ENCODE results near the gene POLR1E.
A peak's percentile ranks its signal among the peaks of the same experiment; 100 is the strongest.
"Not testable (repeated sequence)": the region's sequence is repeated elsewhere in the genome, so short reads cannot be mapped to it uniquely, and the experiment has no call there.

The POLR1E gene

GRCh38 chr9:37465249-37466036, 20.3 kb upstream of the POLR1E start, which contains the start of gene ZBTB5:
ZBTB5 (minus strand) TSS chr9:37465450; CDS start chr9:37442551, 22,899 bp downstream.
- peak; percentile 100 for DNase-seq (ENCODE audit: extremely low read depth, low read depth)
- TF ChIP-seq CTCF (IDR thresholded peaks at IDR 0.05; ENCODE audit: low read depth, low read length), result no peak

- peak; percentile 44 for DNase-seq (ENCODE audit: extremely low read depth, low read depth)
These were observed 19.6 kb upstream of the POLR1E start for GRCh38 chr9:37466037-37466709.

GRCh38 chr9:37467530-37467929, 18.2 kb upstream of the POLR1E start:
- DNase-seq (ENCODE audit: extremely low read depth, low read depth), result not testable (repeated sequence)

More at GRCh38 chr9:37466037-37466709, 19.6 kb upstream of the POLR1E start:
- no peak for TF ChIP-seq CTCF (IDR thresholded peaks at IDR 0.05; ENCODE audit: low read depth, low read length)

- DNase-seq (ENCODE audit: extremely low read depth, low read depth), result no peak
- TF ChIP-seq CTCF (IDR thresholded peaks at IDR 0.05; ENCODE audit: low read depth, low read length), result no peak
These were observed 17.1 kb upstream of the POLR1E start for GRCh38 chr9:37468620-37469019.

GRCh38 chr9:37471942-37472684, 13.6 kb upstream of the POLR1E start:
- DNase-seq (ENCODE audit: extremely low read depth, low read depth), result peak; percentile 72
- no peak for TF ChIP-seq CTCF (IDR thresholded peaks at IDR 0.05; ENCODE audit: low read depth, low read length)

GRCh38 chr9:37473982-37474381, 11.8 kb upstream of the POLR1E start:
- not testable (repeated sequence) for DNase-seq (ENCODE audit: extremely low read depth, low read depth)

GRCh38 chr9:37474438-37474837, 11.3 kb upstream of the POLR1E start:
- no peak for TF ChIP-seq CTCF (IDR thresholded peaks at IDR 0.05; ENCODE audit: low read depth, low read length)
- DNase-seq (ENCODE audit: extremely low read depth, low read depth), result no peak

GRCh38 chr9:37476930-37477329, 8.8 kb upstream of the POLR1E start:
- TF ChIP-seq CTCF (IDR thresholded peaks at IDR 0.05; ENCODE audit: low read depth, low read length), result no peak
- no peak for DNase-seq (ENCODE audit: extremely low read depth, low read depth)

GRCh38 chr9:37477443-37477842, 8.3 kb upstream of the POLR1E start:
- DNase-seq (ENCODE audit: extremely low read depth, low read depth), result not testable (repeated sequence)

- not testable (repeated sequence) for DNase-seq (ENCODE audit: extremely low read depth, low read depth)
These were observed 7.6 kb upstream of the POLR1E start for GRCh38 chr9:37477987-37478619.

Data from AG09319 (cell line).